ENCODE data around the gene ARHGAP35. TPM values are rescaled to one million over a fixed set of nuclear protein-coding genes. Genes with fewer than 3 reads are reported as not detected.

The ARHGAP35 gene
- total and polyA plus RNA-seq, 10 of the 15 experiments (the other 5 are each of a cell fraction or from before 2014, with no cell fraction given), result 0.85 to 29.9 (median 11.5) TPM

DNA sequence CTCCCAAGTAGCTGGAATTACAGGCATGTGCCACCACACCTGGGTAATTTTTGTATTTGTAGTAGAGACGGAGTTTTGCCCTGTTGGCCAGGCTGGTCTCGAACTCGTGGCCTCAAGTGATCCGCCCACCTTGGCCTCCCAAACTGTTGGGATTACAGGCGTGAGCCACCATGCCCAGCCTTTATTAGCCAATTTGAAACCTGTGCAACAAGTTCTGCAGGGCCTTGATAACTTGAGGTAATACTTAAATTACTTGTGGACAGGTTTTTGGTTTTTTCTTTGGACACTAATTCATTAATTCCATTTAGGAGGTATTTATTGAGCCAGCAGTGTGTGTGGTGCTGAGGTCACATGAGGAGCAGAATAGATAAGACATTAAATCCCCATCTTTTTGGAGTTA is 39.5 kb downstream of the ARHGAP35 start:
- in situ Hi-C loops (cut with MboI), result no loop called here
- POLR2A ChIA-PET, result no interaction called here
- DNase-seq (ENCODE audit: low read depth, low spot score), result no peak
- H3K9ac ChIP-seq (ENCODE audit: control insufficient read depth, insufficient read depth, low read length), result no peak overlapping the region
- no peak overlapping the region for H2AFZ ChIP-seq (ENCODE audit: control insufficient read depth, low read depth, low read length)
- no peak overlapping the region for H3K27ac ChIP-seq (ENCODE audit: control insufficient read depth, insufficient read depth)
- no TSS peak for BruUV-seq (replicated peaks)
- no peaks in the 10 kb centered on the region; the same call in 1 of the 2 replicates for H3K4me1 ChIP-seq (ENCODE audit: control insufficient read depth, insufficient read depth, low read length)
- no peak for FAIRE-seq
- H3K4me2 ChIP-seq (ENCODE audit: control insufficient read depth, insufficient read depth), result no peak overlapping the region
- RAD21 ChIA-PET (ENCODE audit: unreplicated experiment), result interaction anchor here (0.6 kb wide), 1 partner anchor 31 kb away, joined by 3 read pairs; no protein-coding TSS in a partner anchor
- no peaks in the 10 kb centered on the region for H3K27me3 ChIP-seq (replicated peaks in 1 of 2; ENCODE audit: control insufficient read depth in 2 of 2, insufficient read depth in 2 of 2, low read length in 1 of 2)
- no peak overlapping the region for H3K4me3 ChIP-seq
- SMC1A ChIA-PET (ENCODE audit: uncharacterized antibody, unreplicated experiment), result interaction anchor here (0.6 kb wide), 1 partner anchor 10 kb away, joined by 3 read pairs; no protein-coding TSS in a partner anchor
- H3K36me3 ChIP-seq (ENCODE audit: control insufficient read depth in 2 of 2, insufficient read depth in 2 of 2, low read length in 1 of 2), result no peaks in the 10 kb centered on the region
- 98% methylated on average over 5 of the region's 5 CpGs for WGBS (ENCODE audit: insufficient coverage, insufficient replicate concordance, low lambda C conversion rate, missing lambda C conversion rate)
- TF ChIP-seq RFX5 (IDR thresholded peaks at IDR 0.05; ENCODE audit: low read depth, low read length) (no peak), POU2F2 (IDR thresholded peaks at IDR 0.05; ENCODE audit: borderline replicate concordance, low read depth, low read length) (no peak), NFXL1 (IDR thresholded peaks at IDR 0.05; ENCODE audit: borderline replicate concordance) (no peak), SUPT20H (IDR thresholded peaks at IDR 0.05; ENCODE audit: borderline replicate concordance, control insufficient read depth, low read depth, low read length) (no peak), ZNF24 (IDR thresholded peaks at IDR 0.05) (no peak), YY1 (IDR thresholded peaks at IDR 0.05; ENCODE audit: low read depth, low read length) (no peak), CBFB (IDR thresholded peaks at IDR 0.05; ENCODE audit: low read depth) (no peak), JUND (IDR thresholded peaks at IDR 0.05; ENCODE audit: low read depth, low read length) (no peak), KLF5 (IDR thresholded peaks at IDR 0.05; ENCODE audit: partially characterized antibody) (no peak), HSF1 (IDR thresholded peaks at IDR 0.05; ENCODE audit: low read depth, low read length) (no peak), CEBPB (IDR thresholded peaks at IDR 0.05; ENCODE audit: borderline replicate concordance in 1 of 2, low read depth in 2 of 2, low read length in 2 of 2) (no peak)
- H4K20me1 ChIP-seq (ENCODE audit: control insufficient read depth, insufficient read depth), result peaks cover 11% of the 10 kb centered on the region; the same call in 1 of the 2 replicates
- intact Hi-C loops (cut with micrococcal nuclease; ENCODE audit: unreplicated experiment), result no loop called here
- CTCF ChIA-PET, result no interaction called here
- H3K79me2 ChIP-seq (ENCODE audit: control insufficient read depth, insufficient read depth, low read length), result peaks cover 20% of the 10 kb centered on the region
- no peak for ATAC-seq
- no peaks in the 10 kb centered on the region for H3K9me3 ChIP-seq (replicated peaks; ENCODE audit: control insufficient read depth, insufficient read depth, low read length)

All from GM12878 (cell line).